ENCODE results near the gene MPI. TPM values are rescaled to one million over a fixed set of nuclear protein-coding genes. Genes with fewer than 3 reads are reported as not detected.
"Not testable (repeated sequence)": the region's sequence is repeated elsewhere in the genome, so short reads cannot be mapped to it uniquely, and the experiment has no call there.

MPI gene
- total RNA-seq, 2 experiments from 2014 or later: 55.7 to 56.7 TPM

- CTCF ChIA-PET: interaction anchor here (0.6 to 6.8 kb wide), 12 partner anchors 11 to 271 kb away, joined by 3 to 82 read pairs (median 7); partner anchors contain the start of genes CSK and ULK3
- no peaks in the 10 kb centered on the region for H3K27me3 Mint-ChIP-seq (ENCODE audit: low read depth)
- ATAC-seq (no peak), DNase-seq (no peak)
- H3K9me3 Mint-ChIP-seq (ENCODE audit: insufficient read depth): no peaks in the 10 kb centered on the region
- H3K36me3 Mint-ChIP-seq (ENCODE audit: low read depth): peaks cover 54% of the 10 kb centered on the region
- POLR2A ChIA-PET: interaction anchor here (1.4 to 3.1 kb wide), 2 partner anchors 31 to 34 kb away, joined by 4 to 18 read pairs; partner anchors contain the start of gene SCAMP2
- peak overlapping the region; percentile 92 for H3K4me3 Mint-ChIP-seq
- H3K4me1 Mint-ChIP-seq (ENCODE audit: low read depth): peaks cover 51% of the 10 kb centered on the region
- no peak overlapping the region for H3K27ac Mint-ChIP-seq
Observed at GRCh38 chr15:74904190-74904805, 14.5 kb downstream of the MPI start.

GRCh38 chr15:74906067-74906449 is 16.2 kb downstream of the MPI start:
- no peaks in the 10 kb centered on the region for H3K27me3 Mint-ChIP-seq (ENCODE audit: low read depth)
- POLR2A ChIA-PET: interaction anchor here (0.8 to 1.7 kb wide), 12 partner anchors 9 to 128 kb away, joined by 3 to 16 read pairs (median 4); partner anchors contain the start of genes COX5A and RPP25

GRCh38 chr15:74906450-74907162 is 16.8 kb downstream of the MPI start, which contains the start of gene FAM219B:
Gene FAM219B (minus strand): TSS chr15:74906851. CDS start chr15:74906800, 51 bp downstream.
- no peaks in the 10 kb centered on the region for H3K9me3 Mint-ChIP-seq (ENCODE audit: insufficient read depth)
- peak within 1 kb of the TSS; percentile 92 for H3K4me3 Mint-ChIP-seq
- H3K27me3 Mint-ChIP-seq (ENCODE audit: low read depth): no peaks in the 10 kb centered on the region
- H3K36me3 Mint-ChIP-seq (ENCODE audit: low read depth): peaks cover 44% of the 10 kb centered on the region
- peaks cover 40% of the 10 kb centered on the region for H3K4me1 Mint-ChIP-seq (ENCODE audit: low read depth)
- ATAC-seq (peak; percentile 89), DNase-seq (peak; percentile 88)
- ChIA-PET POLR2A (interaction anchor here (0.6 to 1.7 kb wide), 13 partner anchors 10 to 545 kb away, joined by 3 to 16 read pairs (median 4); partner anchors contain the start of genes COX5A, RPP25 and SIN3A), CTCF (interaction anchor here (0.7 to 4.3 kb wide), 21 partner anchors 9 to 298 kb away, joined by 3 to 26 read pairs (median 4); partner anchors contain the start of genes MPI and ULK3)
- peak within 1 kb of the TSS; percentile 92 for H3K27ac Mint-ChIP-seq

More at GRCh38 chr15:74906067-74906449, 16.2 kb downstream of the MPI start:
- H3K4me1 Mint-ChIP-seq (ENCODE audit: low read depth): peaks cover 45% of the 10 kb centered on the region
- H3K4me3 Mint-ChIP-seq: peak overlapping the region; percentile 92
- CTCF ChIA-PET: interaction anchor here (0.7 to 4.3 kb wide), 21 partner anchors 9 to 298 kb away, joined by 3 to 26 read pairs (median 4); partner anchors contain the start of genes MPI and ULK3
- H3K36me3 Mint-ChIP-seq (ENCODE audit: low read depth): peaks cover 41% of the 10 kb centered on the region
- DNase-seq (peak; percentile 50), ATAC-seq (peak; percentile 42)
- no peaks in the 10 kb centered on the region for H3K9me3 Mint-ChIP-seq (ENCODE audit: insufficient read depth)
- peak overlapping the region; percentile 80 for H3K27ac Mint-ChIP-seq

- Mint-ChIP-seq H3K4me1 (ENCODE audit: low read depth) (peaks cover 32% of the 10 kb centered on the region), H3K36me3 (ENCODE audit: low read depth) (peaks cover 41% of the 10 kb centered on the region), H3K4me3 (peak overlapping the region; percentile 92), H3K27ac (peak overlapping the region; percentile 92), H3K9me3 (ENCODE audit: insufficient read depth) (no peaks in the 10 kb centered on the region), H3K27me3 (ENCODE audit: low read depth) (no peaks in the 10 kb centered on the region)
- ChIA-PET POLR2A (interaction anchor here (0.6 to 1.7 kb wide), 9 partner anchors 10 to 544 kb away, joined by 3 to 16 read pairs (median 4); partner anchors contain the start of genes RPP25 and SIN3A), CTCF (interaction anchor here (0.6 to 4.3 kb wide), 14 partner anchors 10 to 297 kb away, joined by 3 to 26 read pairs (median 4); partner anchors contain the start of gene ULK3)
- ATAC-seq (no peak), DNase-seq (no peak)
Observed at GRCh38 chr15:74907163-74907870, 17.5 kb downstream of the MPI start.

- ChIA-PET POLR2A (interaction anchor here (0.6 kb wide), 1 partner anchor 10 kb away, joined by 5 read pairs; no protein-coding TSS in a partner anchor), CTCF (interaction anchor here (1.1 to 15.0 kb wide), 4 partner anchors 8 to 121 kb away, joined by 4 to 80 read pairs (median 14); partner anchors contain the start of gene ULK3)
- H3K27me3 Mint-ChIP-seq (ENCODE audit: low read depth): no peaks in the 10 kb centered on the region
- H3K27ac Mint-ChIP-seq: no peak overlapping the region
- no peak for ATAC-seq
- no peak for DNase-seq
- H3K4me1 Mint-ChIP-seq (ENCODE audit: low read depth): peaks cover 30% of the 10 kb centered on the region
- no peak overlapping the region for H3K4me3 Mint-ChIP-seq
- H3K36me3 Mint-ChIP-seq (ENCODE audit: low read depth): peaks cover 37% of the 10 kb centered on the region
- no peaks in the 10 kb centered on the region for H3K9me3 Mint-ChIP-seq (ENCODE audit: insufficient read depth)
Observed at GRCh38 chr15:74908635-74909034, 18.8 kb downstream of the MPI start.

- Mint-ChIP-seq H3K36me3 (ENCODE audit: low read depth) (peaks cover 31% of the 10 kb centered on the region), H3K27me3 (ENCODE audit: low read depth) (no peaks in the 10 kb centered on the region), H3K4me3 (no peak overlapping the region), H3K27ac (no peak overlapping the region), H3K4me1 (ENCODE audit: low read depth) (no peaks in the 10 kb centered on the region), H3K9me3 (ENCODE audit: insufficient read depth) (no peaks in the 10 kb centered on the region)
- POLR2A ChIA-PET: no interaction called here
- CTCF ChIA-PET: interaction anchor here (15.0 kb wide), 1 partner anchor 12 kb away, joined by 80 read pairs; no protein-coding TSS in a partner anchor
- DNase-seq (no peak), ATAC-seq (no peak)
Observed at GRCh38 chr15:74913041-74913440, 23.2 kb downstream of the MPI start.

GRCh38 chr15:74913799-74914198 is 24.0 kb downstream of the MPI start:
- H3K27ac Mint-ChIP-seq; POLR2A ChIA-PET; H3K9me3 Mint-ChIP-seq (ENCODE audit: insufficient read depth); H3K4me1 Mint-ChIP-seq (ENCODE audit: low read depth); H3K27me3 Mint-ChIP-seq (ENCODE audit: low read depth); H3K4me3 Mint-ChIP-seq; DNase-seq; ATAC-seq: not testable (repeated sequence)
- H3K36me3 Mint-ChIP-seq (ENCODE audit: low read depth): peaks cover 38% of the 10 kb centered on the region
- CTCF ChIA-PET: interaction anchor here (15.0 kb wide), 1 partner anchor 13 kb away, joined by 80 read pairs; no protein-coding TSS in a partner anchor

GRCh38 chr15:74917676-74918075 is 27.8 kb downstream of the MPI start:
- Mint-ChIP-seq H3K4me1 (ENCODE audit: low read depth) (peaks cover 11% of the 10 kb centered on the region), H3K27me3 (ENCODE audit: low read depth) (no peaks in the 10 kb centered on the region), H3K9me3 (ENCODE audit: insufficient read depth) (no peaks in the 10 kb centered on the region), H3K4me3 (no peak overlapping the region), H3K36me3 (ENCODE audit: low read depth) (peaks cover 54% of the 10 kb centered on the region), H3K27ac (no peak overlapping the region)
- ChIA-PET POLR2A (interaction anchor here (1.3 kb wide), 1 partner anchor 11 kb away, joined by 4 read pairs; the partner anchor contains the start of gene FAM219B), CTCF (interaction anchor here (1.9 to 15.0 kb wide), 2 partner anchors 17 to 48 kb away, joined by 4 to 80 read pairs; no protein-coding TSS in a partner anchor)
- no peak for DNase-seq
- no peak for ATAC-seq

GRCh38 chr15:74920456-74920855 is 30.6 kb downstream of the MPI start:
- Mint-ChIP-seq H3K4me1 (ENCODE audit: low read depth) (peaks cover 12% of the 10 kb centered on the region), H3K4me3 (no peak overlapping the region), H3K27me3 (ENCODE audit: low read depth) (no peaks in the 10 kb centered on the region), H3K36me3 (ENCODE audit: low read depth) (peaks cover 52% of the 10 kb centered on the region), H3K9me3 (ENCODE audit: insufficient read depth) (no peaks in the 10 kb centered on the region), H3K27ac (no peak overlapping the region)
- ChIA-PET CTCF (interaction anchor here (1.0 to 15.0 kb wide), 7 partner anchors 8 to 120 kb away, joined by 3 to 80 read pairs (median 5); partner anchors contain the start of gene FAM219B), POLR2A (interaction anchor here (1.2 kb wide), 1 partner anchor 14 kb away, joined by 5 read pairs; the partner anchor contains the start of gene FAM219B)
- DNase-seq (no peak), ATAC-seq (no peak)

- CTCF ChIA-PET: interaction anchor here (1.4 kb wide), 1 partner anchor 23 kb away, joined by 3 read pairs; no protein-coding TSS in a partner anchor
- no peaks in the 10 kb centered on the region for H3K9me3 Mint-ChIP-seq (ENCODE audit: insufficient read depth)
- H3K4me3 Mint-ChIP-seq: no peak overlapping the region
- H3K4me1 Mint-ChIP-seq (ENCODE audit: low read depth): peaks cover 12% of the 10 kb centered on the region
- no peak overlapping the region for H3K27ac Mint-ChIP-seq
- DNase-seq (no peak), ATAC-seq (no peak)
- H3K36me3 Mint-ChIP-seq (ENCODE audit: low read depth): peaks cover 52% of the 10 kb centered on the region
- H3K27me3 Mint-ChIP-seq (ENCODE audit: low read depth): no peaks in the 10 kb centered on the region
- POLR2A ChIA-PET: no interaction called here
Observed at GRCh38 chr15:74924525-74924924, 34.7 kb downstream of the MPI start.

GRCh38 chr15:74928771-74929198 is 38.9 kb downstream of the MPI start:
- ATAC-seq: no peak
- Mint-ChIP-seq H3K4me1 (ENCODE audit: low read depth) (peaks cover 14% of the 10 kb centered on the region), H3K9me3 (ENCODE audit: insufficient read depth) (no peaks in the 10 kb centered on the region), H3K36me3 (ENCODE audit: low read depth) (peaks cover 48% of the 10 kb centered on the region), H3K27me3 (ENCODE audit: low read depth) (no peaks in the 10 kb centered on the region), H3K4me3 (no peak overlapping the region), H3K27ac (no peak overlapping the region)
- CTCF ChIA-PET: no interaction called here
- POLR2A ChIA-PET: no interaction called here
- DNase-seq: no peak
